CD4-positive, alpha-beta T cell treated with Interleukin-21 for 1 hour (primary cell): ENCODE measurements around the gene MYCBP.
"Not testable (repeated sequence)": the region's sequence is repeated elsewhere in the genome, so short reads cannot be mapped to it uniquely, and the experiment has no call there.

Source experiments
- DNase-seq: peaks from one replicate; pipeline ENCODE4 v3.0.0-alpha.2; 2020

MYCBP gene

GRCh38 chr1:38873027-38873969, at the start of gene MYCBP:
TSS of gene MYCBP (minus strand) at chr1:38873348. CDS start at chr1:38873305, 43 bp downstream.
- DNase-seq, result peak; percentile 98

- no peak for DNase-seq
Measured at GRCh38 chr1:38919130-38919529, 46.0 kb upstream of the MYCBP start.

- no peak for DNase-seq
Measured at GRCh38 chr1:38918568-38918967, 45.4 kb upstream of the MYCBP start.

GRCh38 chr1:38917772-38918171, 44.6 kb upstream of the MYCBP start:
- DNase-seq, result no peak

- no peak for DNase-seq
Measured at GRCh38 chr1:38917337-38917736, 44.2 kb upstream of the MYCBP start.

GRCh38 chr1:38915352-38915948, 42.3 kb upstream of the MYCBP start:
- DNase-seq, result no peak

GRCh38 chr1:38914908-38915307, 41.8 kb upstream of the MYCBP start:
- not testable (repeated sequence) for DNase-seq

GRCh38 chr1:38908821-38909220, 35.7 kb upstream of the MYCBP start:
- no peak for DNase-seq

GRCh38 chr1:38905985-38906384, 32.8 kb upstream of the MYCBP start:
- no peak for DNase-seq

GRCh38 chr1:38899560-38899959, 26.4 kb upstream of the MYCBP start:
- no peak for DNase-seq

GRCh38 chr1:38898653-38899230, 25.6 kb upstream of the MYCBP start:
- DNase-seq, result no peak

- no peak for DNase-seq
Measured at GRCh38 chr1:38896169-38896568, 23.0 kb upstream of the MYCBP start.

- no peak for DNase-seq
Measured at GRCh38 chr1:38892976-38893375, 19.8 kb upstream of the MYCBP start.

- peak; percentile 10 for DNase-seq
Measured at GRCh38 chr1:38891753-38892152, 18.6 kb upstream of the MYCBP start.

- no peak for DNase-seq
Measured at GRCh38 chr1:38889589-38889988, 16.4 kb upstream of the MYCBP start.

- DNase-seq, result no peak
Measured at GRCh38 chr1:38888423-38889333, 15.5 kb upstream of the MYCBP start.

GRCh38 chr1:38885092-38885491, 11.9 kb upstream of the MYCBP start:
- no peak for DNase-seq

GRCh38 chr1:38881487-38881886, 8.3 kb upstream of the MYCBP start, which contains the start of gene GJA9:
TSS of gene GJA9 (minus strand) at chr1:38881587. CDS start at chr1:38876098, 5,489 bp downstream.
- no peak for DNase-seq

GRCh38 chr1:38875811-38876210, 2.7 kb upstream of the MYCBP start:
- DNase-seq, result no peak

GRCh38 chr1:38872401-38873026, 634 bp downstream of the MYCBP start:
- peak; percentile 21 for DNase-seq

- DNase-seq, result no peak
Measured at GRCh38 chr1:38870996-38871395, 2.2 kb downstream of the MYCBP start.

- no peak for DNase-seq
Measured at GRCh38 chr1:38867208-38867607, 5.9 kb downstream of the MYCBP start.
